ENCODE measurements around the gene KCNQ4. TPM values are rescaled to one million over a fixed set of nuclear protein-coding genes. Genes with fewer than 3 reads are reported as not detected.

The KCNQ4 gene
- total and polyA plus RNA-seq, 2 of the 13 experiments (the other 11 are each of a cell fraction or from before 2014, with no cell fraction given), result 0.02 to 0.09 TPM

DNA sequence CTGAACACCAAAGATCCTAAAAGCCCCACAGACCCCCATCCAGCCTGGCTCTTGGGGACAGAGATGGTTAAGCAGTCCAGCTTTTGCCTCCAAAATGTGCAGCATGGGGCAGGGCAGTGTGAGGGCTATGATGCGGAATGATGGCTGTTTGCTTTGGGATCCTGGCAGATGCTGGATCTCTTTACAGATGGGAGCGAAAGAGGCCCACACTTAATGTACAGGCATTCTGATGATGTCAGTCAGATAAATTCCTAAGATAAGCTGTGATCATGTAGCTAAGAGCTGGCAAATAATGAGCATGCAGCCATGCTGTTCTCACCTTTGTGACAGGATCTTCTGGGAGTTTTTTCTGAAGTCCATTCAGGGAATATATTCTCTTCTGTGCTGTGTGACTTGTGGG, 17.6 kb upstream of the KCNQ4 start:
- DNase-seq (ENCODE audit: low spot score), result no peak
- intact Hi-C loops (cut with micrococcal nuclease; ENCODE audit: unreplicated experiment) (no loop called here), in situ Hi-C loops (cut with HindIII; ENCODE audit: extremely low pct_ligation_motif_present, low pct_unique_long_range_greater_than_20kb) (no loop called here)
- H2AFZ ChIP-seq (ENCODE audit: low read length), result no peak overlapping the region
- no peaks in the 10 kb centered on the region for H3K4me1 ChIP-seq (ENCODE audit: insufficient read depth, low read length)
- no peak overlapping the region for H3K9ac ChIP-seq (ENCODE audit: insufficient read depth, low read depth, low read length)
- TF ChIP-seq MYC (CRISPR knock-in tag; IDR thresholded peaks at IDR 0.05; ENCODE audit: borderline replicate concordance), result no peak
- TF ChIP-seq ZNF251 (CRISPR knock-in tag; IDR thresholded peaks at IDR 0.05), result no peak
- TF ChIP-seq, protein P1, sequence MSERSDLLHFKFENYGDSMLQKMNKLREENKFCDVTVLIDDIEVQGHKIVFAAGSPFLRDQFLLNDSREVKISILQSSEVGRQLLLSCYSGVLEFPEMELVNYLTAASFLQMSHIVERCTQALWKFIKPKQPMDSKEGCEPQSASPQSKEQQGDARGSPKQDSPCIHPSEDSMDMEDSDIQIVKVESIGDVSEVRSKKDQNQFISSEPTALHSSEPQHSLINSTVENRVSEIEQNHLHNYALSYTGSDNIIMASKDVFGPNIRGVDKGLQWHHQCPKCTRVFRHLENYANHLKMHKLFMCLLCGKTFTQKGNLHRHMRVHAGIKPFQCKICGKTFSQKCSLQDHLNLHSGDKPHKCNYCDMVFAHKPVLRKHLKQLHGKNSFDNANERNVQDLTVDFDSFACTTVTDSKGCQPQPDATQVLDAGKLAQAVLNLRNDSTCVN (CRISPR knock-in tag; IDR thresholded peaks at IDR 0.05; ENCODE audit: borderline replicate concordance), result no peak
- TF ChIP-seq MIXL1 (CRISPR knock-in tag; IDR thresholded peaks at IDR 0.05), result no peak
- no peak for TF ChIP-seq CREM (IDR thresholded peaks at IDR 0.05)
- TF ChIP-seq CREM (CRISPR knock-in tag; IDR thresholded peaks at IDR 0.05), result no peak
- H3K9me3 ChIP-seq (ENCODE audit: low read length), result no peaks in the 10 kb centered on the region
- no peak for FAIRE-seq
- ATAC-seq, result no peak
- no TSS peak for BruUV-seq (replicated peaks)
- H3K36me3 ChIP-seq (replicated peaks in 1 of 2; ENCODE audit: control insufficient read depth in 1 of 2, insufficient read depth in 2 of 2, low read length in 2 of 2), result peaks cover 41 to 92% of the 10 kb centered on the region in 2 experiments
- H3K27ac ChIP-seq (ENCODE audit: extremely low read length, insufficient read depth, low read length), result no peak overlapping the region
- no peaks in the 10 kb centered on the region for H3K27me3 ChIP-seq (ENCODE audit: control insufficient read depth in 1 of 2, insufficient read depth in 2 of 2, low read length in 2 of 2)
- H3K4me3 ChIP-seq (replicated peaks in 1 of 3; ENCODE audit: insufficient read depth in 1 of 3, low read depth in 2 of 3, low read length in 3 of 3), result no peak overlapping the region
- POLR2A ChIA-PET, result interaction anchor here (1.4 kb wide), 1 partner anchor 75 kb away, joined by 5 read pairs; the partner anchor contains the start of gene NFYC
- no peaks in the 10 kb centered on the region for H3K79me2 ChIP-seq (ENCODE audit: insufficient read depth, low read length)
- no peaks in the 10 kb centered on the region for H4K20me1 ChIP-seq (ENCODE audit: insufficient read depth, low read length)
- CTCF ChIA-PET (ENCODE audit: low intra/inter-chr PET ratio, low total read pairs), result no interaction called here
- no peak overlapping the region for H3K4me2 ChIP-seq (ENCODE audit: low read depth, low read length)
- 100% methylated on average over 1 of the region's 2 CpGs for WGBS (ENCODE audit: low lambda C conversion rate)

DNA sequence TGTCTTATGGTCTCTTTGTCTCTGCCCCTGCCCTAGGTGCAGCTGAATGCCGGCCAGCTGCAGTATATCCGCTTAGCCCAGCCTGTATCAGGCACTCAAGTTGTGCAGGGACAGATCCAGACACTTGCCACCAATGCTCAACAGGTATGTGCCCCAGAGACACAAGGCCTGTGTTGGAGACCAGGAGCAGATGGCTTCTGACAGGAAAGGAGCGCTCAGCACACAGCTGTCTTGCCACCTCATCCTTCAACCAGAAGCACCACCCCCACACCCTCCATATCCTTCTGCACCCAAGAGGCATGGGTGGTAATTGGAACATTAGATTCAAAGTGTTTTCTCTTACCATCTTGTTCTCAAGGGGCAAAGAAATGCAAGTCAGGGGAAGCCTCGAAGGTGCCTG, 17.0 kb upstream of the KCNQ4 start:
- Histone ChIP-seq H3K4me3 (replicated peaks in 1 of 3; ENCODE audit: insufficient read depth in 1 of 3, low read depth in 2 of 3, low read length in 3 of 3) (no peak overlapping the region), H3K9me3 (ENCODE audit: low read length) (no peaks in the 10 kb centered on the region), H3K4me2 (ENCODE audit: low read depth, low read length) (no peak overlapping the region), H3K27me3 (ENCODE audit: control insufficient read depth in 1 of 2, insufficient read depth in 2 of 2, low read length in 2 of 2) (no peaks in the 10 kb centered on the region), H3K27ac (ENCODE audit: extremely low read length, insufficient read depth, low read length) (no peak overlapping the region), H3K36me3 (replicated peaks in 1 of 2; ENCODE audit: control insufficient read depth in 1 of 2, insufficient read depth in 2 of 2, low read length in 2 of 2) (peaks cover 42 to 89% of the 10 kb centered on the region in 2 experiments), H2AFZ (ENCODE audit: low read length) (no peak overlapping the region), H3K79me2 (ENCODE audit: insufficient read depth, low read length) (no peaks in the 10 kb centered on the region), H3K9ac (ENCODE audit: insufficient read depth, low read depth, low read length) (no peak overlapping the region), H3K4me1 (ENCODE audit: insufficient read depth, low read length) (no peaks in the 10 kb centered on the region), H4K20me1 (ENCODE audit: insufficient read depth, low read length) (no peaks in the 10 kb centered on the region)
- 100% methylated on average over 2 of the region's 4 CpGs for WGBS (ENCODE audit: low lambda C conversion rate)
- FAIRE-seq, result no peak
- CTCF ChIA-PET (ENCODE audit: low intra/inter-chr PET ratio, low total read pairs), result no interaction called here
- in situ Hi-C loops (cut with HindIII; ENCODE audit: extremely low pct_ligation_motif_present, low pct_unique_long_range_greater_than_20kb) (no loop called here), intact Hi-C loops (cut with micrococcal nuclease; ENCODE audit: unreplicated experiment) (no loop called here)
- ATAC-seq, result no peak
- no peak for DNase-seq (ENCODE audit: low spot score)
- POLR2A ChIA-PET, result interaction anchor here (1.4 kb wide), 1 partner anchor 75 kb away, joined by 5 read pairs; the partner anchor contains the start of gene NFYC
- no TSS peak for BruUV-seq (replicated peaks)
- TF ChIP-seq SMYD3 (CRISPR knock-in tag; IDR thresholded peaks at IDR 0.05) (no peak), FOXA3 (CRISPR knock-in tag; IDR thresholded peaks at IDR 0.05) (no peak), FOXP1 (IDR thresholded peaks at IDR 0.05) (no peak), FOXP1 (CRISPR knock-in tag; IDR thresholded peaks at IDR 0.05) (no peak), ZNF850 (CRISPR knock-in tag; conservative IDR thresholded peaks at IDR 0.05) (no peak), ARNT (IDR thresholded peaks at IDR 0.05) (no peak)
- TF ChIP-seq, protein P2, sequence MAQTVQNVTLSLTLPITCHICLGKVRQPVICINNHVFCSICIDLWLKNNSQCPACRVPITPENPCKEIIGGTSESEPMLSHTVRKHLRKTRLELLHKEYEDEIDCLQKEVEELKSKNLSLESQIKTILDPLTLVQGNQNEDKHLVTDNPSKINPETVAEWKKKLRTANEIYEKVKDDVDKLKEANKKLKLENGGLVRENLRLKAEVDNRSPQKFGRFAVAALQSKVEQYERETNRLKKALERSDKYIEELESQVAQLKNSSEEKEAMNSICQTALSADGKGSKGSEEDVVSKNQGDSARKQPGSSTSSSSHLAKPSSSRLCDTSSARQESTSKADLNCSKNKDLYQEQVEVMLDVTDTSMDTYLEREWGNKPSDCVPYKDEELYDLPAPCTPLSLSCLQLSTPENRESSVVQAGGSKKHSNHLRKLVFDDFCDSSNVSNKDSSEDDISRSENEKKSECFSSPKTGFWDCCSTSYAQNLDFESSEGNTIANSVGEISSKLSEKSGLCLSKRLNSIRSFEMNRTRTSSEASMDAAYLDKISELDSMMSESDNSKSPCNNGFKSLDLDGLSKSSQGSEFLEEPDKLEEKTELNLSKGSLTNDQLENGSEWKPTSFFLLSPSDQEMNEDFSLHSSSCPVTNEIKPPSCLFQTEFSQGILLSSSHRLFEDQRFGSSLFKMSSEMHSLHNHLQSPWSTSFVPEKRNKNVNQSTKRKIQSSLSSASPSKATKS (CRISPR knock-in tag; IDR thresholded peaks at IDR 0.05), result no peak
- TF ChIP-seq, protein P3, sequence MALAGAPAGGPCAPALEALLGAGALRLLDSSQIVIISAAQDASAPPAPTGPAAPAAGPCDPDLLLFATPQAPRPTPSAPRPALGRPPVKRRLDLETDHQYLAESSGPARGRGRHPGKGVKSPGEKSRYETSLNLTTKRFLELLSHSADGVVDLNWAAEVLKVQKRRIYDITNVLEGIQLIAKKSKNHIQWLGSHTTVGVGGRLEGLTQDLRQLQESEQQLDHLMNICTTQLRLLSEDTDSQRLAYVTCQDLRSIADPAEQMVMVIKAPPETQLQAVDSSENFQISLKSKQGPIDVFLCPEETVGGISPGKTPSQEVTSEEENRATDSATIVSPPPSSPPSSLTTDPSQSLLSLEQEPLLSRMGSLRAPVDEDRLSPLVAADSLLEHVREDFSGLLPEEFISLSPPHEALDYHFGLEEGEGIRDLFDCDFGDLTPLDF (CRISPR knock-in tag; IDR thresholded peaks at IDR 0.05), result no peak
- TF ChIP-seq, protein P4, sequence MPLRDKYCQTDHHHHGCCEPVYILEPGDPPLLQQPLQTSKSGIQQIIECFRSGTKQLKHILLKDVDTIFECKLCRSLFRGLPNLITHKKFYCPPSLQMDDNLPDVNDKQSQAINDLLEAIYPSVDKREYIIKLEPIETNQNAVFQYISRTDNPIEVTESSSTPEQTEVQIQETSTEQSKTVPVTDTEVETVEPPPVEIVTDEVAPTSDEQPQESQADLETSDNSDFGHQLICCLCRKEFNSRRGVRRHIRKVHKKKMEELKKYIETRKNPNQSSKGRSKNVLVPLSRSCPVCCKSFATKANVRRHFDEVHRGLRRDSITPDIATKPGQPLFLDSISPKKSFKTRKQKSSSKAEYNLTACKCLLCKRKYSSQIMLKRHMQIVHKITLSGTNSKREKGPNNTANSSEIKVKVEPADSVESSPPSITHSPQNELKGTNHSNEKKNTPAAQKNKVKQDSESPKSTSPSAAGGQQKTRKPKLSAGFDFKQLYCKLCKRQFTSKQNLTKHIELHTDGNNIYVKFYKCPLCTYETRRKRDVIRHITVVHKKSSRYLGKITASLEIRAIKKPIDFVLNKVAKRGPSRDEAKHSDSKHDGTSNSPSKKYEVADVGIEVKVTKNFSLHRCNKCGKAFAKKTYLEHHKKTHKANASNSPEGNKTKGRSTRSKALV (CRISPR knock-in tag; IDR thresholded peaks at IDR 0.05), result no peak

Measured in HepG2 (cell line).